Colonic mucosa (tissue), 4 donors: ENCODE measurements around the gene IRGQ. TPM values are rescaled to one million over a fixed set of nuclear protein-coding genes. Genes with fewer than 3 reads are reported as not detected.

Experiments
- DNase-seq: peaks from one replicate; pipeline ENCODE4 v3.0.0-alpha.2; 2020
- H3K27ac ChIP-seq: fragments of 200-600 bp; one replicate; pipeline ENCODE4 v1.8.0; 2021
- H3K27me3 ChIP-seq: fragments of 200-600 bp; one replicate; pipeline ENCODE4 v1.8.0; 2021
- H3K36me3 ChIP-seq: fragments of 200-600 bp; one replicate; pipeline ENCODE4 v1.8.0; 2021
- H3K4me1 ChIP-seq: fragments of 200-600 bp; one replicate; pipeline ENCODE4 v1.8.0; 2021; ENCODE audit warnings: mild to moderate bottlenecking
- H3K4me3 ChIP-seq: fragments of 200-600 bp; one replicate; pipeline ENCODE4 v1.8.0; 2021
- H3K9ac ChIP-seq, 2 donors: one replicate each; pipeline ENCODE4 v1.7.0; 2013; ENCODE audit warnings: control low read depth in 2 of 2, low read depth in 2 of 2, low read length in 2 of 2
- H3K9me3 ChIP-seq: fragments of 200-600 bp; one replicate; pipeline ENCODE4 v1.8.0; 2021
- CTCF ChIP-seq: fragments of 200-600 bp; IDR thresholded peaks from one replicate; pipeline ENCODE4 v1.8.0; 2022; ENCODE audit warnings: antibody characterized with exemption, mild to moderate bottlenecking
- intact Hi-C: fragments of 100-400 bp; cut with DNase I; formaldehyde crosslinking; loops from one replicate; pipeline ENCODE4 v1.14.1; 2022
- total RNA-seq, 2 donors: library from RNA; stranded (reverse); fragmentation: NEBNext Ultra II Directional in 1 of 2; extraction: Animal tissue kit (Norgen Biotek cat#: 25700) in 1 of 2; gene quantifications; one replicate each; pipeline ENCODE4 v1.2.1, GENCODE V29; 2021
- donor health status: healthy.
- donor health status: DM: no; HTN: no; CAD: no.
- donor health status: DM: no; HTN: no; CAD: no.

IRGQ gene
- total RNA-seq, 2 donors from 2014 or later: 19.9 to 24.6 TPM

GRCh38 chr19:43546581-43546980 is 49.4 kb downstream of the IRGQ start:
- H3K9me3 ChIP-seq: no peaks in the 10 kb centered on the region
- H3K9ac ChIP-seq: no peak overlapping the region
- no peaks in the 10 kb centered on the region for H3K27me3 ChIP-seq
- no peak for TF ChIP-seq CTCF
- no peak for DNase-seq
- intact Hi-C loops: loop anchor here (10.0 kb wide), 1 partner anchor 258 kb away; the partner anchor contains the start of gene LYPD5
- no peaks in the 10 kb centered on the region for H3K4me1 ChIP-seq
- no peak overlapping the region for H3K4me3 ChIP-seq
- no peak overlapping the region for H3K27ac ChIP-seq
- peaks cover 5% of the 10 kb centered on the region for H3K36me3 ChIP-seq

GRCh38 chr19:43545981-43546380 is 50.0 kb downstream of the IRGQ start:
- H3K4me1 ChIP-seq: no peaks in the 10 kb centered on the region
- no peak overlapping the region for H3K4me3 ChIP-seq
- TF ChIP-seq CTCF: no peak
- no peak for DNase-seq
- H3K9ac ChIP-seq: no peak overlapping the region
- H3K27ac ChIP-seq: no peak overlapping the region
- no peaks in the 10 kb centered on the region for H3K9me3 ChIP-seq
- intact Hi-C loops: loop anchor here (10.0 kb wide), 1 partner anchor 259 kb away; the partner anchor contains the start of gene LYPD5
- no peaks in the 10 kb centered on the region for H3K36me3 ChIP-seq
- H3K27me3 ChIP-seq: no peaks in the 10 kb centered on the region

- Histone ChIP-seq H3K9ac (no peak overlapping the region), H3K4me3 (no peak overlapping the region), H3K27ac (no peak overlapping the region), H3K9me3 (no peaks in the 10 kb centered on the region), H3K27me3 (no peaks in the 10 kb centered on the region), H3K36me3 (no peaks in the 10 kb centered on the region), H3K4me1 (no peaks in the 10 kb centered on the region)
- no peak for TF ChIP-seq CTCF
- intact Hi-C loops: loop anchor here (10.0 kb wide), 1 partner anchor 260 kb away; the partner anchor contains the start of gene LYPD5
- no peak for DNase-seq
These were observed 50.7 kb downstream of the IRGQ start for GRCh38 chr19:43545276-43545675.

- no peak for DNase-seq
- Histone ChIP-seq H3K9me3 (no peaks in the 10 kb centered on the region), H3K36me3 (no peaks in the 10 kb centered on the region), H3K4me3 (no peak overlapping the region), H3K27ac (no peak overlapping the region), H3K4me1 (no peaks in the 10 kb centered on the region), H3K9ac (no peak overlapping the region), H3K27me3 (no peaks in the 10 kb centered on the region)
- TF ChIP-seq CTCF: no peak
- intact Hi-C loops: loop anchor here (10.0 kb wide), 1 partner anchor 261 kb away; the partner anchor contains the start of gene LYPD5
These were observed 51.9 kb downstream of the IRGQ start for GRCh38 chr19:43544077-43544476.

- no peak for DNase-seq
- Histone ChIP-seq H3K9ac (no peak overlapping the region), H3K36me3 (no peaks in the 10 kb centered on the region), H3K9me3 (no peaks in the 10 kb centered on the region), H3K4me3 (no peak overlapping the region), H3K27ac (no peak overlapping the region), H3K27me3 (no peaks in the 10 kb centered on the region), H3K4me1 (no peaks in the 10 kb centered on the region)
- intact Hi-C loops: loop anchor here (10.0 kb wide), 1 partner anchor 263 kb away; the partner anchor contains the start of gene LYPD5
- TF ChIP-seq CTCF: no peak
These were observed 53.8 kb downstream of the IRGQ start for GRCh38 chr19:43541920-43542650.
